Body of pancreas (tissue), 4 donors: Measurements from ENCODE around the gene TM9SF4.

Source experiments
- CTCF ChIP-seq, 7 experiments: fragments of 450-650 bp in 4 of 7; fragments of 200-600 bp in 3 of 7; sonication (generic) in 3 of 7; IDR thresholded peaks; one replicate each; pipeline ENCODE4 v1.5.1; 2016 to 2019; ENCODE audit warnings: antibody characterized with exemption in 7 of 7
- POLR2A ChIP-seq, 3 donors: fragments of 450-650 bp; IDR thresholded peaks; one replicate each; pipeline ENCODE4 v1.6.1; 2016; ENCODE audit warnings: antibody characterized with exemption in 3 of 3, mild to moderate bottlenecking in 2 of 3

DNA sequence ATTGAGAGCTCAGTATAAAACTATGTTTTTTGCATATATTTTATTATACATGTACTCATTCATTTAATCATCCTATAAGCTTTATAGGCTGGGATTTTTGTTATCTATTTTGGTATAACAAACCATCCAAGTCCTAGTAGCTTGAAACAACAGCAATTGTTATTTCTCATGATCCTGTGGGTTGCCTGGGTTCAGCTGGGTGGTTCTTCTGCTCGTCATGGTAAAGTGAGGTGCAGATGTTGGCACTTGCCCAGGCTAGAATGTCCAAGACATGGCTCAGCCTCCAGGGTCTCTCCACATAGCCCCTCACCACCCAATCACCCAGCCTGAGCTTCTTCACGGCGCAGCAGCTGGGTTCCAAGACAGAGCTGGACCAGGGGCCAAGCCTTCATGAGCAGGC, 20.8 kb upstream of the TM9SF4 start:
- TF ChIP-seq CTCF (IDR thresholded peaks at IDR 0.05) (no peak), POLR2A (IDR thresholded peaks at IDR 0.05) (no peak)
